Uterus (tissue), 4 donors: ENCODE results near the gene DPP10. TPM values are rescaled to one million over a fixed set of nuclear protein-coding genes. Genes with fewer than 3 reads are reported as not detected.

Experiments used
- DNase-seq, 2 donors: peaks; one replicate each; pipeline ENCODE4 v3.0.0-alpha.2; 2019 to 2020
- H3K27ac ChIP-seq, 2 donors: fragments of 200-600 bp; sonication (generic); 1 replicate in 1 of 2; 2 replicates in 1 of 2; pipeline ENCODE4 v1.5.1; 2016 to 2018
- H3K27me3 ChIP-seq, 2 donors: fragments of 200-600 bp; sonication (generic); one replicate each; pipeline ENCODE4 v1.5.1; 2018 to 2019; ENCODE audit warnings: control low read depth in 1 of 2
- H3K36me3 ChIP-seq, 2 donors: fragments of 200-600 bp; sonication (generic); one replicate each; pipeline ENCODE4 v1.5.1; 2019; ENCODE audit warnings: control low read depth in 1 of 2
- H3K4me1 ChIP-seq, 2 donors: fragments of 200-600 bp; sonication (generic); one replicate each; pipeline ENCODE4 v1.5.1; 2018 to 2019; ENCODE audit warnings: control low read depth in 1 of 2
- H3K4me3 ChIP-seq, 2 donors: fragments of 200-600 bp; sonication (generic); 1 replicate in 1 of 2; 2 replicates in 1 of 2; pipeline ENCODE4 v1.5.1; 2018 to 2019; ENCODE audit warnings: mild to moderate bottlenecking in 1 of 2
- H3K9me3 ChIP-seq, 2 donors: fragments of 200-600 bp; sonication (generic); one replicate each; pipeline ENCODE4 v1.5.1; 2019; ENCODE audit warnings: control low read depth in 1 of 2
- CTCF ChIP-seq, 4 experiments: fragments of 200-600 bp in 2 of 4; fragments of 450-650 bp in 2 of 4; sonication (generic) in 2 of 4; IDR thresholded peaks; one replicate each; pipeline ENCODE4 v1.5.1; 2016 to 2019; ENCODE audit warnings: antibody characterized with exemption in 4 of 4, mild to moderate bottlenecking in 2 of 4, moderate library complexity in 1 of 4
- POLR2A ChIP-seq, 2 donors: fragments of 450-650 bp; IDR thresholded peaks; one replicate each; pipeline ENCODE4 v1.6.1; 2016; ENCODE audit warnings: antibody characterized with exemption in 2 of 2, mild to moderate bottlenecking in 1 of 2, moderate library complexity in 1 of 2
- intact Hi-C: fragments of 100-400 bp; cut with DNase I; formaldehyde crosslinking; loops from one replicate; pipeline ENCODE4 v1.15.1; 2023; ENCODE audit warnings: low total_unique reads
- total RNA-seq, 4 donors: library from RNA; depleted of rRNA in 3 of 4; stranded (reverse); fragments of >200 nt in 3 of 4; gene quantifications; one replicate each; pipeline versions ENCODE4 v1.1.0 to v1.2.4, GENCODE V29; 2014 to 2023
- donor health status: DM: yes; HTN: yes; CAD: no.

Gene DPP10
- total RNA-seq, 4 donors from 2014 or later = 33.0 TPM; not detected in 3

DNA sequence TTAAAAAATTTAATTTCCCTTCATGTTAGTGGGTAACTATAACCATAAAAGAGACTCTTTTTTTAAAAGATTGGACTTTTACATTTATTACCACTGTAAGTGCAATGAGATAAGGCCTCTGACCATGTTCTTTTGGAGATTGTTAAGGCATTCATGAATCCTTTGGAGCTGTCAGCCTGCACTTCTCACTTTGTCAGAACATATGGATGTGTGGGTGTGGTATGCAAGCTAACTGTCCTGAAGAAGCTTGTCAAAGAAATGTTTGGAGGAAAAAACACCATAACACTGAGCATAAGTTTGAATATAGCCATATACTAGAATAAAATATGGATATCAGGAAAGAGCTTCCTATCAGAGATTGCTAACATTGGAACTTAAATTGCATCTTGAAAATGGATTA lies 754.1 kb downstream of the DPP10 start:
- no peaks in the 10 kb centered on the region for H3K9me3 ChIP-seq
- H3K36me3 ChIP-seq = no peaks in the 10 kb centered on the region
- intact Hi-C loops = no loop called here
- no peak overlapping the region for H3K27ac ChIP-seq
- no peak overlapping the region for H3K4me3 ChIP-seq
- no peak for TF ChIP-seq POLR2A (IDR thresholded peaks at IDR 0.05)
- TF ChIP-seq CTCF (IDR thresholded peaks at IDR 0.05) = no peak
- H3K4me1 ChIP-seq = no peaks in the 10 kb centered on the region
- H3K27me3 ChIP-seq = no peaks in the 10 kb centered on the region
- no peak for DNase-seq

DNA sequence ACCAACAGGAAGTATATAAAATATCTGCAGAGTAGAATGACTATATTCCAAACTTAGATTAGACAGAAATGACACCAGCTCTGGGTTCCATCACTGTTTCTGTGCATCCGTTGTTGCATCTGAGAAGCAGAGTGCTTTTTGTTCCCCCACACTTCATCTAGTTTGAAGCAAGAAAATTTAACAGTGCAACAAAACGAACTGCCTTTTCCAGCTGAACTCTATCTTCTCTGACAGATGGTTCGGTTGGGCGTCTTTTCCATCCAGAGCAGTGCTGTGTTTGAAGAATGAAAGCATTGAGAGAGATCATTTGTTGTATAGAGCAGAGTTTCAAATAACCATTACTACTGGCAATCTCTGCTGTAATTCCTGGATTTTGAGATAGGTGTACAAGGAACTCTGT lies 757.5 kb downstream of the DPP10 start:
- Histone ChIP-seq H3K9me3 (no peaks in the 10 kb centered on the region), H3K27me3 (no peaks in the 10 kb centered on the region), H3K36me3 (no peaks in the 10 kb centered on the region), H3K4me1 (no peaks in the 10 kb centered on the region), H3K4me3 (no peak overlapping the region), H3K27ac (no peak overlapping the region)
- intact Hi-C loops = no loop called here
- DNase-seq = no peak
- TF ChIP-seq CTCF (IDR thresholded peaks at IDR 0.05) (no peak), POLR2A (IDR thresholded peaks at IDR 0.05) (no peak)

DNA sequence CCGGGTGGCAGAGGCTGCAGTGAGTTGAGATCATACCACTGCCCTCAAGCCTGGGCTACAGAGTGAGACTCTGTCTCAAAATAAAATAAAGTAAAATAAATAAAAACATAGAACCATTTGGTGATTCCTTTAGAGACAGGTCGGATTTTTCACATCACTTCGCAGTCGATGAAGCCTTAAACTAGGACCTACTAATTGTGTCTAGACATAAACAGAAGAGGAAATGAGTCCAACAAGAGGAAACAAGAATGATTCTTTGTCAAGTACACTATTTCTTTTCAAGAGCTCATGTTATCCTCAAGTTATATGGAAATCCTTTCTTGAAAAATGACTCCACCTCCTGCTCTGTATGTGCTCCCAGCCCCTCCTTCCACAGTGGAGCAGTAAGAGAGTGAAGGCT lies 758.9 kb downstream of the DPP10 start:
- Histone ChIP-seq H3K27ac (no peak overlapping the region), H3K27me3 (no peaks in the 10 kb centered on the region), H3K4me3 (no peak overlapping the region), H3K4me1 (no peaks in the 10 kb centered on the region), H3K36me3 (no peaks in the 10 kb centered on the region), H3K9me3 (no peaks in the 10 kb centered on the region)
- TF ChIP-seq CTCF (IDR thresholded peaks at IDR 0.05) (no peak), POLR2A (IDR thresholded peaks at IDR 0.05) (no peak)
- no peak for DNase-seq
- intact Hi-C loops = no loop called here

- no peak for DNase-seq
- intact Hi-C loops = no loop called here
- no peaks in the 10 kb centered on the region for H3K27me3 ChIP-seq
Measured at GRCh38 chr2:115208493-115209164, 766.2 kb downstream of the DPP10 start.

DNA sequence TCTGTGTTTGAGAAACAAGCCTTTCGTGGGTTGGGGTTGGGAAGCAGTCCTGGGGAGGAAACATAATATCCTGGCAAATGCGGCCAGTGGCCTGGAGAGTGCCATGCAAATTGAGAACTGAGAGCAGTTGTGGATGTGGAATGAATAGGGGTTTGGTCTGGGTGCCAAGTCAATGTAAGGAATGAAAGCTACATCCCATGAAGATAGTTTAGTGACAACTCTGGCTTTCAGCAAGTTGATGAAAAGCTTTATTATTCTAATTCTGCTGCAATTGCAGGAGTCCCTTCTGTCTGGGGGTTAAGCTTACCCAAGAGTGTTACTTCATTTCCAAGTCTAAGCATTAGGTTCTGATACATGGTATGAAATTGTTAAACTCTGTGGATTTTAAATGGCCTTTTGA lies 771.6 kb downstream of the DPP10 start:
- H3K4me1 ChIP-seq = no peaks in the 10 kb centered on the region
- H3K36me3 ChIP-seq = no peaks in the 10 kb centered on the region
- no peak overlapping the region for H3K4me3 ChIP-seq
- no peaks in the 10 kb centered on the region for H3K9me3 ChIP-seq
- no peak for TF ChIP-seq POLR2A (IDR thresholded peaks at IDR 0.05)
- TF ChIP-seq CTCF (IDR thresholded peaks at IDR 0.05) = no peak
- DNase-seq = no peak
- intact Hi-C loops = no loop called here
- H3K27me3 ChIP-seq = no peaks in the 10 kb centered on the region
- H3K27ac ChIP-seq = no peak overlapping the region

More at GRCh38 chr2:115208493-115209164, 766.2 kb downstream of the DPP10 start:
- Histone ChIP-seq H3K4me3 (no peak overlapping the region), H3K4me1 (no peaks in the 10 kb centered on the region), H3K9me3 (no peaks in the 10 kb centered on the region), H3K36me3 (no peaks in the 10 kb centered on the region), H3K27ac (no peak overlapping the region)
- TF ChIP-seq POLR2A (IDR thresholded peaks at IDR 0.05) (no peak), CTCF (IDR thresholded peaks at IDR 0.05) (no peak)
